ENCODE measurements around the gene RRP36.

GRCh38 chr6:42996513-42996912, 24.9 kb upstream of the RRP36 start:
- TF ChIP-seq CTCF (conservative IDR thresholded peaks at IDR 0.05; ENCODE audit: low read depth, low read length), result peak; percentile 44
- no peak for TF ChIP-seq EZH2phosphoT487 (IDR thresholded peaks at IDR 0.05; ENCODE audit: borderline replicate concordance, low read length)
